MM.1S (cell line): ENCODE data around the gene SDR9C7.

Experiments
- EZH2 ChIP-seq: fragments of 300-600 bp; sonication (generic); optimal IDR thresholded peaks from 2 replicates; pipeline ENCODE3; 2017; ENCODE audit warnings: low read depth, mild to moderate bottlenecking, antibody characterized with exemption, low read length, mixed read lengths
- EZH2phosphoT487 ChIP-seq: fragments of 300-600 bp; sonication (generic); IDR thresholded peaks from 2 replicates; pipeline ENCODE4 v1.6.1; 2018; ENCODE audit warnings: antibody characterized with exemption, low read length
- TF ChIP-seq, protein P1 (sequence below): fragments of 300-600 bp; sonication (generic); IDR thresholded peaks from 2 replicates; pipeline ENCODE4 v1.5.1; 2016; ENCODE audit warnings: antibody characterized with exemption, low read length, mixed read lengths

DNA sequence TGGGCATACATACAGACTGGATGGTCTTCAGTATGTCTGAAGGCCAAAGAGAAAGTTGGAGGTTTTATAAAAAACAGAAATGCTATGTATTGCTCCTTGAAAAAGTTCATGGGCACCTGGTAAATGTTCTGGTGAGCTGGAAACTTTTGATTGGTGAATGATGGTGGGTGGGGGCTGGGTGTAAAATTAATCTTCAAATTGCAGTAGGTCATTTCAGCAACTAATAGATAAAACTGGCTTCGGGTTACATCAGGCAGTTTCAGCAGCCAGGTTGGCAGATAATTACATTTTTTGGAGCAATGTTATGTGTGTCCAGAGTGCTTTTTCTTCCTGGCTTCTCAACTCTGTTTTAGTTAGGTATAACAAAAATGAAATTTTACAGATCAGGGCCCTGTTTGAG is 35.3 kb downstream of the SDR9C7 start:
- TF ChIP-seq, protein P1, sequence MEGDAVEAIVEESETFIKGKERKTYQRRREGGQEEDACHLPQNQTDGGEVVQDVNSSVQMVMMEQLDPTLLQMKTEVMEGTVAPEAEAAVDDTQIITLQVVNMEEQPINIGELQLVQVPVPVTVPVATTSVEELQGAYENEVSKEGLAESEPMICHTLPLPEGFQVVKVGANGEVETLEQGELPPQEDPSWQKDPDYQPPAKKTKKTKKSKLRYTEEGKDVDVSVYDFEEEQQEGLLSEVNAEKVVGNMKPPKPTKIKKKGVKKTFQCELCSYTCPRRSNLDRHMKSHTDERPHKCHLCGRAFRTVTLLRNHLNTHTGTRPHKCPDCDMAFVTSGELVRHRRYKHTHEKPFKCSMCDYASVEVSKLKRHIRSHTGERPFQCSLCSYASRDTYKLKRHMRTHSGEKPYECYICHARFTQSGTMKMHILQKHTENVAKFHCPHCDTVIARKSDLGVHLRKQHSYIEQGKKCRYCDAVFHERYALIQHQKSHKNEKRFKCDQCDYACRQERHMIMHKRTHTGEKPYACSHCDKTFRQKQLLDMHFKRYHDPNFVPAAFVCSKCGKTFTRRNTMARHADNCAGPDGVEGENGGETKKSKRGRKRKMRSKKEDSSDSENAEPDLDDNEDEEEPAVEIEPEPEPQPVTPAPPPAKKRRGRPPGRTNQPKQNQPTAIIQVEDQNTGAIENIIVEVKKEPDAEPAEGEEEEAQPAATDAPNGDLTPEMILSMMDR: no peak
- TF ChIP-seq EZH2: no peak
- TF ChIP-seq EZH2phosphoT487: no peak
